Natural killer cell (primary cell): Measurements from ENCODE around the gene LNX1. TPM values are rescaled to one million over a fixed set of nuclear protein-coding genes. Genes with fewer than 3 reads are reported as not detected.

ENCODE experiments used
- ATAC-seq, 3 donors: fragments of 150-1000 bp in 2 of 3; fragments of 200-7000 bp in 1 of 3; cut with Tn5 transposase; 1 replicate in 1 of 3; 2 replicates in 2 of 3; pipeline ENCODE4 v1.10.0; 2021; ENCODE audit warnings: mild to moderate bottlenecking in 2 of 3, moderate library complexity in 2 of 3
- DNase-seq, 2 donors: peaks; one replicate each; pipeline versions ENCODE4 v3.0.0 to v3.0.0-alpha.2; 2013 to 2021; ENCODE audit warnings: mixed read lengths in 1 of 2
- H3K27ac ChIP-seq: one replicate; pipeline ENCODE4 v1.5.1; 2013; ENCODE audit warnings: mild to moderate bottlenecking, low read length
- H3K27me3 ChIP-seq: one replicate; pipeline ENCODE4 v1.6.1; 2013; ENCODE audit warnings: low read length; ENCODE audit not compliant: control insufficient read depth, insufficient read depth
- H3K36me3 ChIP-seq: one replicate; pipeline ENCODE4 v1.6.1; 2013; ENCODE audit warnings: low read length; ENCODE audit not compliant: control insufficient read depth, insufficient read depth
- H3K4me1 ChIP-seq: one replicate; pipeline ENCODE4 v1.6.1; 2013; ENCODE audit warnings: low read length; ENCODE audit not compliant: control insufficient read depth, insufficient read depth
- H3K4me3 ChIP-seq: one replicate; pipeline ENCODE4 v1.5.1; 2013; ENCODE audit warnings: low read length
- H3K9me3 ChIP-seq: one replicate; pipeline ENCODE4 v1.6.1; 2013; ENCODE audit warnings: low read length; ENCODE audit not compliant: control insufficient read depth, insufficient read depth
- H3K27ac Mint-ChIP-seq, 2 donors: one replicate each; pipeline ENCODE4 v1.8.0; 2022; ENCODE audit warnings: mild to moderate bottlenecking in 2 of 2, mixed read lengths in 2 of 2, moderate library complexity in 1 of 2
- H3K27me3 Mint-ChIP-seq, 2 donors: one replicate each; pipeline ENCODE4 v1.8.0; 2022; ENCODE audit warnings: low read depth in 2 of 2, mixed read lengths in 2 of 2
- H3K36me3 Mint-ChIP-seq: one replicate; pipeline ENCODE4 v1.8.0; 2022; ENCODE audit warnings: mixed read lengths
- H3K4me1 Mint-ChIP-seq, 2 donors: one replicate each; pipeline ENCODE4 v1.8.0; 2022; ENCODE audit warnings: mixed read lengths in 2 of 2
- H3K4me3 Mint-ChIP-seq: one replicate; pipeline ENCODE4 v1.8.0; 2022; ENCODE audit warnings: mild to moderate bottlenecking, moderate library complexity, mixed read lengths
- H3K9me3 Mint-ChIP-seq, 2 donors: one replicate each; pipeline ENCODE4 v1.8.0; 2022; ENCODE audit warnings: mixed read lengths in 2 of 2
- CTCF ChIP-seq: fragments of 200-600 bp; IDR thresholded peaks from one replicate; pipeline ENCODE4 v1.8.0; 2022; ENCODE audit warnings: antibody characterized with exemption
- WGBS: methylation state at CpG from one replicate; pipeline ENCODE4 v1.1.7; 2013; ENCODE audit warnings: missing lambda C conversion rate; ENCODE audit not compliant: insufficient coverage; 5-methylcytosine and 5-hydroxymethylcytosine counted together
- intact Hi-C: fragments of 100-400 bp; cut with micrococcal nuclease; formaldehyde crosslinking; loops from one replicate; pipeline ENCODE4 v1.14.2; 2022
- total RNA-seq, 4 donors: library from RNA; stranded (reverse); fragments of 120-200 nt in 1 of 4; gene quantifications; one replicate each; pipeline versions ENCODE4 v1.2.3 to v1.2.4, GENCODE V29; 2013 to 2022

The LNX1 gene
- total RNA-seq, 3 donors from 2014 or later (not counting 1 experiment from before 2014, with no cell fraction given) = not detected

- no peaks in the 10 kb centered on the region for H3K36me3 Mint-ChIP-seq
- no peaks in the 10 kb centered on the region for H3K27me3 ChIP-seq
- H3K27ac ChIP-seq = no peak overlapping the region
- H3K9me3 ChIP-seq = no peaks in the 10 kb centered on the region
- H3K4me1 Mint-ChIP-seq = no peaks in the 10 kb centered on the region
- 88% methylated on average over 1 of the region's 1 CpG for whole genome bisulfite sequencing
- no peak overlapping the region for H3K4me3 Mint-ChIP-seq
- ATAC-seq (no peak), DNase-seq (no peak)
- no peaks in the 10 kb centered on the region for H3K4me1 ChIP-seq
- no peak overlapping the region for H3K4me3 ChIP-seq
- intact Hi-C loops = no loop called here
- H3K36me3 ChIP-seq = no peaks in the 10 kb centered on the region
- TF ChIP-seq CTCF = no peak
- no peak overlapping the region for H3K27ac Mint-ChIP-seq
- peaks cover 0 to 5% of the 10 kb centered on the region in 2 donors for H3K27me3 Mint-ChIP-seq
- no peaks in the 10 kb centered on the region for H3K9me3 Mint-ChIP-seq
Measured at GRCh38 chr4:53545273-53545672, 46.0 kb downstream of the LNX1 start.

GRCh38 chr4:53543561-53543960 is 47.7 kb downstream of the LNX1 start:
- Mint-ChIP-seq H3K27me3 (peaks cover 0 to 5% of the 10 kb centered on the region in 2 donors), H3K36me3 (no peaks in the 10 kb centered on the region), H3K9me3 (no peaks in the 10 kb centered on the region), H3K4me3 (no peak overlapping the region), H3K4me1 (no peaks in the 10 kb centered on the region), H3K27ac (no peak overlapping the region)
- intact Hi-C loops = no loop called here
- H3K9me3 ChIP-seq = no peaks in the 10 kb centered on the region
- no peaks in the 10 kb centered on the region for H3K27me3 ChIP-seq
- no peaks in the 10 kb centered on the region for H3K4me1 ChIP-seq
- DNase-seq (no peak), ATAC-seq (no peak)
- no peaks in the 10 kb centered on the region for H3K36me3 ChIP-seq
- H3K4me3 ChIP-seq = no peak overlapping the region
- no peak overlapping the region for H3K27ac ChIP-seq
- no peak for TF ChIP-seq CTCF

- Histone ChIP-seq H3K9me3 (no peaks in the 10 kb centered on the region), H3K27ac (no peak overlapping the region), H3K36me3 (no peaks in the 10 kb centered on the region), H3K4me3 (no peak overlapping the region), H3K4me1 (no peaks in the 10 kb centered on the region), H3K27me3 (no peaks in the 10 kb centered on the region)
- ATAC-seq (no peak), DNase-seq (no peak)
- Mint-ChIP-seq H3K9me3 (no peaks in the 10 kb centered on the region), H3K36me3 (no peaks in the 10 kb centered on the region), H3K27ac (no peak overlapping the region), H3K27me3 (peaks cover 0 to 9% of the 10 kb centered on the region in 2 donors), H3K4me3 (no peak overlapping the region), H3K4me1 (no peaks in the 10 kb centered on the region)
- intact Hi-C loops = no loop called here
- TF ChIP-seq CTCF = no peak
- 77% methylated on average over 2 of the region's 2 CpGs for WGBS
Measured at GRCh38 chr4:53541577-53542206, 49.6 kb downstream of the LNX1 start.

- 91% methylated on average over 4 of the region's 4 CpGs for WGBS
- Mint-ChIP-seq H3K36me3 (no peaks in the 10 kb centered on the region), H3K27ac (no peak overlapping the region), H3K4me3 (no peak overlapping the region), H3K9me3 (no peaks in the 10 kb centered on the region), H3K4me1 (no peaks in the 10 kb centered on the region), H3K27me3 (peaks cover 5 to 15% of the 10 kb centered on the region in 2 donors)
- TF ChIP-seq CTCF = no peak
- intact Hi-C loops = no loop called here
- H3K27ac ChIP-seq = no peak overlapping the region
- H3K4me1 ChIP-seq = no peaks in the 10 kb centered on the region
- no peaks in the 10 kb centered on the region for H3K36me3 ChIP-seq
- ATAC-seq (no peak), DNase-seq (no peak)
- no peak overlapping the region for H3K4me3 ChIP-seq
- no peaks in the 10 kb centered on the region for H3K9me3 ChIP-seq
- no peaks in the 10 kb centered on the region for H3K27me3 ChIP-seq
Measured at GRCh38 chr4:53538756-53539155, 52.5 kb downstream of the LNX1 start.
